ENCODE results near the gene NATD1.

- TF ChIP-seq CTCF (conservative IDR thresholded peaks at IDR 0.05; ENCODE audit: low read depth in 2 of 2) (no peak), EZH2 (IDR thresholded peaks at IDR 0.05; ENCODE audit: low read depth, unreplicated experiment) (no peak), POLR2AphosphoS5 (IDR thresholded peaks at IDR 0.05; ENCODE audit: low read depth) (no peak), REST (IDR thresholded peaks at IDR 0.05; ENCODE audit: unreplicated experiment) (no peak), STAT1 (IDR thresholded peaks at IDR 0.05; ENCODE audit: unreplicated experiment) (no peak), CREB1 (CRISPR knock-in tag; IDR thresholded peaks at IDR 0.05; ENCODE audit: low read depth) (no peak), EZH2phosphoT487 (IDR thresholded peaks at IDR 0.05; ENCODE audit: unreplicated experiment) (no peak), JUNB (IDR thresholded peaks at IDR 0.05; ENCODE audit: unreplicated experiment) (no peak), ZNF331 (CRISPR knock-in tag; IDR thresholded peaks at IDR 0.05; ENCODE audit: low read depth) (no peak), NANOG (IDR thresholded peaks at IDR 0.05; ENCODE audit: borderline replicate concordance) (no peak), ETS1 (IDR thresholded peaks at IDR 0.05) (no peak)
Measured at GRCh38 chr17:21211825-21212479, 41.3 kb downstream of the NATD1 start.

Measured in GM23338 (cell line).